GM10266 (cell line): ENCODE results near the gene OPN1LW.
"Not testable (repeated sequence)": the region's sequence is repeated elsewhere in the genome, so short reads cannot be mapped to it uniquely, and the experiment has no call there.

Experiments used
- DNase-seq: peaks from one replicate; pipeline ENCODE4 v3.0.0; 2012; ENCODE audit errors: extremely low spot score

Gene OPN1LW

DNA sequence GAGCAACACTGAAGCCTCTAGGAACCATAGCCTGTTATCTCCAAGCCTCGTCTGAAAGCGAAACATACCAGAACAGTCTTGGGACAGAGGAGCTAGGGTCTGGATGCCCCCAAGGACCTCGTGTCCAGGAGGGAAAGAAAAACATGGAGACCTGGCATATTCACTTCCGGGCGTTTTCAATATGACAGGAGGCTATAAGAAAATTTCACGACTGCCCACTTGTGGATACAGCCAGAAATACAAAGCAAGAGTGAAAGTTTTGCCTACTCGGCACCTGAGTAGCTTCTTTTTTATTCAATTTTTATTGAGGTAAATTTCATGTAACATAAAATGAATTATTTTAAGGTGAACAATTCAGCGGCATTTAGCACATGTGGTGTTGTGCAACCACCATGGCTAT lies 20.9 kb downstream of the OPN1LW start:
- DNase-seq: not testable (repeated sequence)

- not testable (repeated sequence) for DNase-seq
Observed at GRCh38 chrX:154168384-154168783, 24.3 kb downstream of the OPN1LW start.

- DNase-seq: not testable (repeated sequence)
Observed at GRCh38 chrX:154172535-154172943, 28.5 kb downstream of the OPN1LW start.

GRCh38 chrX:154174356-154174755 lies 30.3 kb downstream of the OPN1LW start:
- DNase-seq: not testable (repeated sequence)

GRCh38 chrX:154182296-154182695 lies 38.3 kb downstream of the OPN1LW start, which contains the start of gene OPN1MW:
Gene OPN1MW (plus strand): TSS chrX:154182596. CDS start chrX:154182678, 82 bp downstream.
- DNase-seq: not testable (repeated sequence)

GRCh38 chrX:154183794-154184193 lies 39.8 kb downstream of the OPN1LW start:
- DNase-seq: not testable (repeated sequence)

DNA sequence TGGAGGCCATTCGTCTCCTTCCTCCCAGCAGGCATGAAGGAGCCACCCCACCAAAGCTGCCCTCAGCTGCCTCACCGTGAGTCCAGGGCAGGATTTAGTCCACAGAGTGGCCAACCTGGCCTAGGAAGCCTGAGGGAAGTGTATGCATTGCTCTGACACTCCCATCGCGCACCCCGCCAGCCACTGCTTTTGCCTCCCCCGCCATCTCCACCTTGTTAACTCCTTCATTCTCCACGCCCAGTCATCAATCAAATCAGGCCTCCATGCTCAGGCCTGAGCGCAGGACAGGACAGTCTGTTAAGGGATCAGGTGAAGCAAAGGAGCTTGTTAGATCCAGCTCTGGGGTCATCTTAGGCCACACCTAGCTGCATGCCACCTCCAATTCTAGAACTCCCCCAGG lies 48.8 kb downstream of the OPN1LW start:
- not testable (repeated sequence) for DNase-seq

DNA sequence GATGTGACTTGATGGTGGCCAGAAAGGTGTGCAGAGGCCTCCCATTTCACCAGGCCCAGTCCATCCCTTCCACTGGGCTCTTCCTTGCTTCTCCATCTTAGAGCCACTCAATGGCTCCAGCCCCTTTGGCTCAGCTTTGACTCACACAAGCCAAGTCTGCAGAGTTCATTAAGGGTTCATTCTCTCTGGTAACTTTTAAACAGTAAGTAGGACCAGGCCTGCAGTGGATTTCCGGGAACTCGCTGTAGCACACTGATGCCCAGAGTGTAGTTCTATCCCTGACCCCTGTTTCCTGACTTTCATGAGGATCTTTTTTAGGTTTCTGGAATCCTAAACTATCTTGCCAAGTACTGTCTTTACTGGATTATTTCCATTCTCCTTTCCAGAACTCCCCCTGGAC lies 50.3 kb downstream of the OPN1LW start:
- DNase-seq: not testable (repeated sequence)

GRCh38 chrX:154196466-154196865 lies 52.4 kb downstream of the OPN1LW start:
- not testable (repeated sequence) for DNase-seq
